Bronchial epithelial cell (primary cell): ENCODE data around the gene DCC. TPM values are rescaled to one million over a fixed set of nuclear protein-coding genes. Genes with fewer than 3 reads are reported as not detected.

ENCODE experiments used
- DNase-seq: peaks from one replicate; pipeline ENCODE4 v3.0.0-alpha.2; 2010; ENCODE audit warnings: low read depth
- FAIRE-seq: peaks from 2 replicates; lab custom pipeline; 2011; peaks lifted over from hg19 to GRCh38; lab: Jason Lieb, UNC
- H3K27me3 ChIP-seq: 2 replicates; pipeline ENCODE4 v1.5.1; 2011; ENCODE audit warnings: low read length; ENCODE audit not compliant: control insufficient read depth, insufficient read depth
- H3K36me3 ChIP-seq: 2 replicates; pipeline ENCODE4 v1.5.1; 2011; ENCODE audit warnings: low read length; ENCODE audit not compliant: control insufficient read depth, insufficient read depth
- H3K4me3 ChIP-seq: 2 replicates; pipeline ENCODE4 v1.5.1; 2011; ENCODE audit warnings: mild to moderate bottlenecking, low read depth, low read length, control low read depth
- CTCF ChIP-seq: IDR thresholded peaks from 2 replicates; pipeline ENCODE4 v1.5.1; 2011; ENCODE audit warnings: mild to moderate bottlenecking, moderate library complexity, low read length, control low read depth, inconsistent platforms; ENCODE audit not compliant: insufficient read depth, severe bottlenecking
- total RNA-seq: library from RNA; depleted of rRNA; stranded (reverse); fragments of >200 nt; gene quantifications from 2 replicates; pipeline ENCODE4 v1.2.1, GENCODE V29; 2014

DCC gene
- total RNA-seq, 1 donor from 2014 or later, result not detected

GRCh38 chr18:52999633-53000032, 659.6 kb downstream of the DCC start:
- TF ChIP-seq CTCF, result no peak
- no peaks in the 10 kb centered on the region for H3K27me3 ChIP-seq
- DNase-seq (no peak), FAIRE-seq (no peak)
- no peak overlapping the region for H3K4me3 ChIP-seq
- H3K36me3 ChIP-seq, result no peaks in the 10 kb centered on the region

GRCh38 chr18:53004798-53005197, 664.8 kb downstream of the DCC start:
- Histone ChIP-seq H3K4me3 (no peak overlapping the region), H3K36me3 (no peaks in the 10 kb centered on the region), H3K27me3 (no peaks in the 10 kb centered on the region)
- DNase-seq (no peak), FAIRE-seq (no peak)
- no peak for TF ChIP-seq CTCF

- Histone ChIP-seq H3K4me3 (no peak overlapping the region), H3K27me3 (no peaks in the 10 kb centered on the region), H3K36me3 (no peaks in the 10 kb centered on the region)
- peak; percentile 2 for DNase-seq
- TF ChIP-seq CTCF, result no peak
- no peak for FAIRE-seq
Measured at GRCh38 chr18:53018791-53019190, 678.8 kb downstream of the DCC start.

- no peak for TF ChIP-seq CTCF
- H3K27me3 ChIP-seq, result no peaks in the 10 kb centered on the region
- no peaks in the 10 kb centered on the region for H3K36me3 ChIP-seq
- no peak overlapping the region for H3K4me3 ChIP-seq
- no peak for FAIRE-seq
- DNase-seq, result no peak
Measured at GRCh38 chr18:53025247-53025646, 685.2 kb downstream of the DCC start.

- DNase-seq (no peak), FAIRE-seq (no peak)
- no peak for TF ChIP-seq CTCF
- Histone ChIP-seq H3K4me3 (no peak overlapping the region), H3K36me3 (no peaks in the 10 kb centered on the region), H3K27me3 (no peaks in the 10 kb centered on the region)
Measured at GRCh38 chr18:53028565-53028964, 688.6 kb downstream of the DCC start.

GRCh38 chr18:53033128-53033527, 693.1 kb downstream of the DCC start:
- Histone ChIP-seq H3K27me3 (no peaks in the 10 kb centered on the region), H3K36me3 (no peaks in the 10 kb centered on the region), H3K4me3 (no peak overlapping the region)
- FAIRE-seq (peak; percentile 89), DNase-seq (no peak)
- no peak for TF ChIP-seq CTCF
